ENCODE measurements around the gene DTD1.

DNA sequence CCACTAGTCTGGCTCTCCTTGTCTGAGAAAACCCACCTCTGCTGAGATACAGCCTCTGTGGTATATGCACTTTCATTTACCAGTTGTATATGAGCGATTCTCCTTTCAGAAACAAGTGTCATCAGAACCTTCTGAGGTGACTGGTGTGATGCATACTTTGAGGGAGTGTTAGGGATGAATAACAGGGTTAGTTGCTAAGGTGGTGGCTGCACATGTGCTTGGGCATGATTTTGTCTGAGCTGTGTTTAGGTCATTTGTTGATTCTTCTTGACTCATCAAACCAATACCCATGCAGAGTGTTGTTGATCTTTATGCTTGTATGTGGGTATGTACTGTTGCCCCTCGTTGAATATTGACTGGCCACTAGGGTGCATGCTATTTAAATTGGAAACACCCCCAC is 25.7 kb downstream of the DTD1 start:
- TF ChIP-seq, protein P1, sequence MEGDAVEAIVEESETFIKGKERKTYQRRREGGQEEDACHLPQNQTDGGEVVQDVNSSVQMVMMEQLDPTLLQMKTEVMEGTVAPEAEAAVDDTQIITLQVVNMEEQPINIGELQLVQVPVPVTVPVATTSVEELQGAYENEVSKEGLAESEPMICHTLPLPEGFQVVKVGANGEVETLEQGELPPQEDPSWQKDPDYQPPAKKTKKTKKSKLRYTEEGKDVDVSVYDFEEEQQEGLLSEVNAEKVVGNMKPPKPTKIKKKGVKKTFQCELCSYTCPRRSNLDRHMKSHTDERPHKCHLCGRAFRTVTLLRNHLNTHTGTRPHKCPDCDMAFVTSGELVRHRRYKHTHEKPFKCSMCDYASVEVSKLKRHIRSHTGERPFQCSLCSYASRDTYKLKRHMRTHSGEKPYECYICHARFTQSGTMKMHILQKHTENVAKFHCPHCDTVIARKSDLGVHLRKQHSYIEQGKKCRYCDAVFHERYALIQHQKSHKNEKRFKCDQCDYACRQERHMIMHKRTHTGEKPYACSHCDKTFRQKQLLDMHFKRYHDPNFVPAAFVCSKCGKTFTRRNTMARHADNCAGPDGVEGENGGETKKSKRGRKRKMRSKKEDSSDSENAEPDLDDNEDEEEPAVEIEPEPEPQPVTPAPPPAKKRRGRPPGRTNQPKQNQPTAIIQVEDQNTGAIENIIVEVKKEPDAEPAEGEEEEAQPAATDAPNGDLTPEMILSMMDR (CRISPR knock-in tag; IDR thresholded peaks at IDR 0.05): no peak
- TF ChIP-seq HES4 (CRISPR knock-in tag; IDR thresholded peaks at IDR 0.05; ENCODE audit: borderline replicate concordance) (no peak), MAFF (IDR thresholded peaks at IDR 0.05; ENCODE audit: low read depth, low read length) (no peak), PRDM4 (CRISPR knock-in tag; IDR thresholded peaks at IDR 0.05; ENCODE audit: borderline replicate concordance) (no peak), TGIF2 (CRISPR knock-in tag; IDR thresholded peaks at IDR 0.05) (no peak), POLR2AphosphoS5 (IDR thresholded peaks at IDR 0.05; ENCODE audit: low read depth, low read length) (no peak), SRF (IDR thresholded peaks at IDR 0.05; ENCODE audit: low read depth, low read length) (no peak), NKX3-1 (CRISPR knock-in tag; IDR thresholded peaks at IDR 0.05) (no peak), RAD21 (CRISPR knock-in tag; IDR thresholded peaks at IDR 0.05) (no peak), HMGA1 (CRISPR knock-in tag; conservative IDR thresholded peaks at IDR 0.05) (no peak), POLR2A (IDR thresholded peaks at IDR 0.05; ENCODE audit: insufficient read depth in 1 of 2, low read depth in 2 of 2, low read length in 2 of 2) (no peak)
- TF ChIP-seq, protein P2, sequence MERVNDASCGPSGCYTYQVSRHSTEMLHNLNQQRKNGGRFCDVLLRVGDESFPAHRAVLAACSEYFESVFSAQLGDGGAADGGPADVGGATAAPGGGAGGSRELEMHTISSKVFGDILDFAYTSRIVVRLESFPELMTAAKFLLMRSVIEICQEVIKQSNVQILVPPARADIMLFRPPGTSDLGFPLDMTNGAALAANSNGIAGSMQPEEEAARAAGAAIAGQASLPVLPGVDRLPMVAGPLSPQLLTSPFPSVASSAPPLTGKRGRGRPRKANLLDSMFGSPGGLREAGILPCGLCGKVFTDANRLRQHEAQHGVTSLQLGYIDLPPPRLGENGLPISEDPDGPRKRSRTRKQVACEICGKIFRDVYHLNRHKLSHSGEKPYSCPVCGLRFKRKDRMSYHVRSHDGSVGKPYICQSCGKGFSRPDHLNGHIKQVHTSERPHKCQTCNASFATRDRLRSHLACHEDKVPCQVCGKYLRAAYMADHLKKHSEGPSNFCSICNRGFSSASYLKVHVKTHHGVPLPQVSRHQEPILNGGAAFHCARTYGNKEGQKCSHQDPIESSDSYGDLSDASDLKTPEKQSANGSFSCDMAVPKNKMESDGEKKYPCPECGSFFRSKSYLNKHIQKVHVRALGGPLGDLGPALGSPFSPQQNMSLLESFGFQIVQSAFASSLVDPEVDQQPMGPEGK (CRISPR knock-in tag; IDR thresholded peaks at IDR 0.05): no peak
- TF ChIP-seq, protein P3, sequence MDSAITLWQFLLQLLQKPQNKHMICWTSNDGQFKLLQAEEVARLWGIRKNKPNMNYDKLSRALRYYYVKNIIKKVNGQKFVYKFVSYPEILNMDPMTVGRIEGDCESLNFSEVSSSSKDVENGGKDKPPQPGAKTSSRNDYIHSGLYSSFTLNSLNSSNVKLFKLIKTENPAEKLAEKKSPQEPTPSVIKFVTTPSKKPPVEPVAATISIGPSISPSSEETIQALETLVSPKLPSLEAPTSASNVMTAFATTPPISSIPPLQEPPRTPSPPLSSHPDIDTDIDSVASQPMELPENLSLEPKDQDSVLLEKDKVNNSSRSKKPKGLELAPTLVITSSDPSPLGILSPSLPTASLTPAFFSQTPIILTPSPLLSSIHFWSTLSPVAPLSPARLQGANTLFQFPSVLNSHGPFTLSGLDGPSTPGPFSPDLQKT (CRISPR knock-in tag; IDR thresholded peaks at IDR 0.05; ENCODE audit: borderline replicate concordance): no peak
